ENCODE results near the gene PRSS36. TPM values are rescaled to one million over a fixed set of nuclear protein-coding genes. Genes with fewer than 3 reads are reported as not detected.
A peak's percentile ranks its signal among the peaks of the same experiment; 100 is the strongest.

Gene PRSS36
- total RNA-seq (2012; rRNA removed) (under 0.01 and 0.18 TPM in 2 replicates), polyA plus RNA-seq (2012; rRNA removed) (0.55 and 0.72 TPM in 2 replicates), Bru-seq, nascent RNA (percentile 11 among the genes with signal in this experiment), BruChase-seq, experiment 1, labeled RNA remaining after a 6-hour chase (percentile 7 among the genes with signal in this experiment), BruChase-seq, experiment 2, labeled RNA remaining after a 2-hour chase (percentile 11 among the genes with signal in this experiment)
- 0.24 and 0.27 TPM in 2 replicates for polyA plus RNA-seq (2012; cell fraction: cytosol; rRNA removed)
- polyA plus RNA-seq (2012; cell fraction: nucleus; rRNA removed; ENCODE audit: low replicate concordance) = 0.28 and 0.31 TPM in 2 replicates
- long read RNA-seq, partial matches to known transcripts = 0 of 1 reads
- long read RNA-seq, other reads (novel, unspliced or antisense) = 1 of 1 reads

- TF ChIP-seq, protein P1, sequence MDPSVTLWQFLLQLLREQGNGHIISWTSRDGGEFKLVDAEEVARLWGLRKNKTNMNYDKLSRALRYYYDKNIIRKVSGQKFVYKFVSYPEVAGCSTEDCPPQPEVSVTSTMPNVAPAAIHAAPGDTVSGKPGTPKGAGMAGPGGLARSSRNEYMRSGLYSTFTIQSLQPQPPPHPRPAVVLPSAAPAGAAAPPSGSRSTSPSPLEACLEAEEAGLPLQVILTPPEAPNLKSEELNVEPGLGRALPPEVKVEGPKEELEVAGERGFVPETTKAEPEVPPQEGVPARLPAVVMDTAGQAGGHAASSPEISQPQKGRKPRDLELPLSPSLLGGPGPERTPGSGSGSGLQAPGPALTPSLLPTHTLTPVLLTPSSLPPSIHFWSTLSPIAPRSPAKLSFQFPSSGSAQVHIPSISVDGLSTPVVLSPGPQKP (IDR thresholded peaks at IDR 0.05; ENCODE audit: borderline replicate concordance, low read depth, low read length) = no peak
- TF ChIP-seq SMC3 (IDR thresholded peaks at IDR 0.05; ENCODE audit: low read depth, low read length) (no peak), CHD1 (IDR thresholded peaks at IDR 0.05; ENCODE audit: low read depth, low read length) (no peak), MAFK (IDR thresholded peaks at IDR 0.05; ENCODE audit: low read depth, low read length) (no peak), MXI1 (IDR thresholded peaks at IDR 0.05; ENCODE audit: borderline replicate concordance, low read depth, low read length) (no peak), RAD21 (IDR thresholded peaks at IDR 0.05; ENCODE audit: low read length) (no peak), NFE2L2 (IDR thresholded peaks at IDR 0.05; ENCODE audit: low read depth, low read length) (no peak)
- TF ChIP-seq, protein P2, sequence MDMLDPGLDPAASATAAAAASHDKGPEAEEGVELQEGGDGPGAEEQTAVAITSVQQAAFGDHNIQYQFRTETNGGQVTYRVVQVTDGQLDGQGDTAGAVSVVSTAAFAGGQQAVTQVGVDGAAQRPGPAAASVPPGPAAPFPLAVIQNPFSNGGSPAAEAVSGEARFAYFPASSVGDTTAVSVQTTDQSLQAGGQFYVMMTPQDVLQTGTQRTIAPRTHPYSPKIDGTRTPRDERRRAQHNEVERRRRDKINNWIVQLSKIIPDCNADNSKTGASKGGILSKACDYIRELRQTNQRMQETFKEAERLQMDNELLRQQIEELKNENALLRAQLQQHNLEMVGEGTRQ (IDR thresholded peaks at IDR 0.05; ENCODE audit: low read depth, low read length) = no peak
- no peak within 1 kb of the TSS for H3K27ac ChIP-seq (ENCODE audit: insufficient read depth, low read length)
- H3K9me1 ChIP-seq (ENCODE audit: insufficient read depth, low read length) = no peaks in the 10 kb centered on the region
- WGBS, 2 experiments (ENCODE audit: extremely low coverage in 2 of 2, insufficient read length in 1 of 2) = 70% methylated on average over 2 of the region's 11 CpGs; no CpG with 5 or more reads in 1 of the 2 experiments
- no peak within 1 kb of the TSS for H2BK5ac ChIP-seq (ENCODE audit: low read depth, low read length, poor library complexity, severe bottlenecking)
- no peak within 1 kb of the TSS for H3K9ac ChIP-seq (ENCODE audit: low read depth, low read length)
- H4K5ac ChIP-seq (ENCODE audit: low read depth, low read length) = no peak within 1 kb of the TSS
- no peak within 1 kb of the TSS for H3K4me2 ChIP-seq (ENCODE audit: low read depth, low read length)
- H3K23ac ChIP-seq (ENCODE audit: low read depth, low read length) = no peak within 1 kb of the TSS
- H2AK9ac ChIP-seq (replicated peaks; ENCODE audit: low read depth, low read length, poor library complexity) = peak within 1 kb of the TSS; percentile 71
- no peak within 1 kb of the TSS for H3K4ac ChIP-seq (ENCODE audit: low read depth, low read length)
- H3K14ac ChIP-seq (replicated peaks; ENCODE audit: low read depth, low read length) = no peak within 1 kb of the TSS
- no peaks in the 10 kb centered on the region for H3K36me3 ChIP-seq (ENCODE audit: control insufficient read depth, insufficient read depth, low read length)
- no peak for ATAC-seq (ENCODE audit: low read depth)
- no peaks in the 10 kb centered on the region; the same call in 1 of the 2 replicates for H4K20me1 ChIP-seq (ENCODE audit: insufficient read depth, low read length)
- in situ Hi-C loops (cut with MboI; ENCODE audit: low sequenced_read_pairs) (no loop called here), intact Hi-C loops (cut with micrococcal nuclease) (no loop called here), dilution Hi-C loops (cut with HindIII; ENCODE audit: low sequenced_read_pairs, unreplicated experiment) (no loop called here)
- no peak within 1 kb of the TSS for H4K91ac ChIP-seq (ENCODE audit: insufficient read depth, low read depth, low read length)
- H2BK120ac ChIP-seq (ENCODE audit: low read depth, low read length) = no peak within 1 kb of the TSS
- no peaks in the 10 kb centered on the region for H3K4me1 ChIP-seq (ENCODE audit: control insufficient read depth, insufficient read depth, low read length)
- no peak within 1 kb of the TSS for H2BK15ac ChIP-seq (ENCODE audit: low read depth, low read length)
- no peak within 1 kb of the TSS for H3K4me3 ChIP-seq (ENCODE audit: insufficient read depth, low read depth, low read length)
- H2AFZ ChIP-seq (replicated peaks; ENCODE audit: low read length, poor library complexity) = no peak within 1 kb of the TSS
- ChIA-PET POLR2A (ENCODE audit: unreplicated experiment) (interaction anchor here (0.5 kb wide), 1 partner anchor 104 kb away, joined by 3 read pairs; no protein-coding TSS in a partner anchor), CTCF (no interaction called here)
- no peak within 1 kb of the TSS for H2BK20ac ChIP-seq (ENCODE audit: low read depth, low read length)
- DNase-seq = no peak
- no peak within 1 kb of the TSS for H2AK5ac ChIP-seq (ENCODE audit: low read depth, low read length)
- peaks cover 40% of the 10 kb centered on the region for H3K27me3 ChIP-seq (ENCODE audit: control insufficient read depth, insufficient read depth, low read length)
- no peak within 1 kb of the TSS for H4K8ac ChIP-seq (ENCODE audit: low read depth in 2 of 2, low read length in 2 of 2)
- no peak within 1 kb of the TSS for H3K56ac ChIP-seq (ENCODE audit: extremely low read depth, insufficient read depth, low read length)
- BruUV-seq (replicated peaks) = no TSS peak
- no peaks in the 10 kb centered on the region for H3K79me1 ChIP-seq (ENCODE audit: low read depth in 1 of 2, low read length in 2 of 2)
- H3K18ac ChIP-seq (ENCODE audit: low read depth, low read length) = no peak within 1 kb of the TSS
- no peaks in the 10 kb centered on the region for H3K9me3 ChIP-seq (ENCODE audit: control insufficient read depth, insufficient read depth, low read length)
Observed at GRCh38 chr16:31149894-31150890, at the start of gene PRSS36. Gene PRSS36 (minus strand): TSS chr16:31150066. CDS start chr16:31150035, 31 bp downstream.
